Activated CD4-positive, alpha-beta T cell treated with anti-CD3 and anti-CD28 coated beads, Interleukin-2, amount 50 U/mL, for 24 hours (primary cell): ENCODE data around the gene SUN5.
"Not testable (repeated sequence)": the region's sequence is repeated elsewhere in the genome, so short reads cannot be mapped to it uniquely, and the experiment has no call there.

Source experiments
- DNase-seq, 2 donors: peaks; one replicate each; pipeline ENCODE4 v3.0.0-alpha.2; 2020; ENCODE audit warnings: low read depth in 1 of 2, low spot score in 1 of 2

SUN5 gene

GRCh38 chr20:32965581-32966373 is 38.5 kb downstream of the SUN5 start:
- no peak for DNase-seq

- DNase-seq: no peak
Observed at GRCh38 chr20:32965115-32965514, 39.1 kb downstream of the SUN5 start.

GRCh38 chr20:32964575-32964974 is 39.7 kb downstream of the SUN5 start:
- no peak for DNase-seq

- no peak for DNase-seq
Observed at GRCh38 chr20:32963176-32963575, 41.1 kb downstream of the SUN5 start.

- DNase-seq: not testable (repeated sequence)
Observed at GRCh38 chr20:32962646-32963045, 41.6 kb downstream of the SUN5 start.

GRCh38 chr20:32962053-32962452 is 42.2 kb downstream of the SUN5 start:
- no peak for DNase-seq

- DNase-seq: no peak
Observed at GRCh38 chr20:32960849-32961731, 43.1 kb downstream of the SUN5 start.

- DNase-seq: no peak
Observed at GRCh38 chr20:32960222-32960518, 44.1 kb downstream of the SUN5 start.

GRCh38 chr20:32959351-32960221 is 44.6 kb downstream of the SUN5 start:
- no peak for DNase-seq

GRCh38 chr20:32958574-32958973 is 45.7 kb downstream of the SUN5 start:
- no peak for DNase-seq

- DNase-seq: no peak
Observed at GRCh38 chr20:32957459-32957858, 46.8 kb downstream of the SUN5 start.

GRCh38 chr20:32950539-32950938 is 53.7 kb downstream of the SUN5 start:
- DNase-seq: not testable (repeated sequence)

GRCh38 chr20:32946629-32947028 is 57.6 kb downstream of the SUN5 start:
- no peak for DNase-seq

- DNase-seq: peak in 1 of 2 donors; percentile 37
Observed at GRCh38 chr20:32945710-32946221, 58.5 kb downstream of the SUN5 start.

GRCh38 chr20:32943490-32944052 is 60.7 kb downstream of the SUN5 start:
- no peak for DNase-seq

- DNase-seq: no peak
Observed at GRCh38 chr20:32941155-32941885, 62.9 kb downstream of the SUN5 start.

GRCh38 chr20:32934580-32934979 is 69.7 kb downstream of the SUN5 start:
- no peak for DNase-seq
